IPS-18a (cell line): ENCODE data around the gene IFT57.
A peak's percentile ranks its signal among the peaks of the same experiment; 100 is the strongest.
"Not testable (repeated sequence)": the region's sequence is repeated elsewhere in the genome, so short reads cannot be mapped to it uniquely, and the experiment has no call there.

Source experiments
- H3K27ac ChIP-seq: one replicate; pipeline ENCODE4 v1.5.1; 2013; ENCODE audit warnings: low read length
- H3K27me3 ChIP-seq: one replicate; pipeline ENCODE4 v1.6.1; 2013; ENCODE audit warnings: mild to moderate bottlenecking, low read length; ENCODE audit not compliant: control insufficient read depth, insufficient read depth
- H3K36me3 ChIP-seq: one replicate; pipeline ENCODE4 v1.6.1; 2013; ENCODE audit warnings: low read depth, low read length; ENCODE audit not compliant: control insufficient read depth
- H3K4me1 ChIP-seq: one replicate; pipeline ENCODE4 v1.6.1; 2013; ENCODE audit warnings: low read depth, low read length; ENCODE audit not compliant: control insufficient read depth
- H3K4me3 ChIP-seq: one replicate; pipeline ENCODE4 v1.5.1; 2013; ENCODE audit warnings: low read length
- H3K9ac ChIP-seq: one replicate; pipeline ENCODE4 v1.6.1; 2013; ENCODE audit warnings: mild to moderate bottlenecking, low read length, moderate library complexity
- H3K9me3 ChIP-seq: one replicate; pipeline ENCODE4 v1.6.1; 2013; ENCODE audit warnings: low read depth, low read length; ENCODE audit not compliant: control insufficient read depth

Gene IFT57

GRCh38 chr3:108221911-108222852 lies at the start of gene IFT57:
Gene IFT57 (minus strand): TSS chr3:108222424. CDS start chr3:108222322, 102 bp downstream.
- H3K27me3 ChIP-seq = peaks cover 9% of the 10 kb centered on the region
- no peaks in the 10 kb centered on the region for H3K36me3 ChIP-seq
- H3K4me3 ChIP-seq = peak within 1 kb of the TSS; percentile 92
- H3K4me1 ChIP-seq = peaks cover 3% of the 10 kb centered on the region
- H3K27ac ChIP-seq = peak within 1 kb of the TSS; percentile 56
- H3K9ac ChIP-seq = peak within 1 kb of the TSS; percentile 81
- no peaks in the 10 kb centered on the region for H3K9me3 ChIP-seq

- Histone ChIP-seq H3K4me1 (no peaks in the 10 kb centered on the region), H3K27ac (no peak overlapping the region)
Observed at GRCh38 chr3:108271626-108272025, 49.4 kb upstream of the IFT57 start.

GRCh38 chr3:108268235-108268634 lies 46.0 kb upstream of the IFT57 start:
- H3K9ac ChIP-seq, H3K27me3 ChIP-seq, H3K4me3 ChIP-seq, H3K4me1 ChIP-seq, H3K27ac ChIP-seq, H3K36me3 ChIP-seq, H3K9me3 ChIP-seq: not testable (repeated sequence)

More at GRCh38 chr3:108271626-108272025, 49.4 kb upstream of the IFT57 start:
- H3K9me3 ChIP-seq = peaks cover 7% of the 10 kb centered on the region
- no peak overlapping the region for H3K4me3 ChIP-seq
- H3K36me3 ChIP-seq = no peaks in the 10 kb centered on the region
- no peaks in the 10 kb centered on the region for H3K27me3 ChIP-seq
- H3K9ac ChIP-seq = no peak overlapping the region

- H3K9ac ChIP-seq, H3K4me1 ChIP-seq, H3K9me3 ChIP-seq, H3K27ac ChIP-seq, H3K4me3 ChIP-seq, H3K36me3 ChIP-seq, H3K27me3 ChIP-seq: not testable (repeated sequence)
Observed at GRCh38 chr3:108264534-108265298, 42.5 kb upstream of the IFT57 start.

GRCh38 chr3:108255131-108255530 lies 32.9 kb upstream of the IFT57 start:
- no peak overlapping the region for H3K9ac ChIP-seq
- H3K27me3 ChIP-seq = no peaks in the 10 kb centered on the region
- H3K36me3 ChIP-seq = no peaks in the 10 kb centered on the region
- no peak overlapping the region for H3K27ac ChIP-seq
- H3K9me3 ChIP-seq = no peaks in the 10 kb centered on the region
- H3K4me1 ChIP-seq = no peaks in the 10 kb centered on the region
- H3K4me3 ChIP-seq = no peak overlapping the region

GRCh38 chr3:108251844-108252243 lies 29.6 kb upstream of the IFT57 start:
- H3K9ac ChIP-seq = no peak overlapping the region
- no peaks in the 10 kb centered on the region for H3K4me1 ChIP-seq
- H3K4me3 ChIP-seq = no peak overlapping the region
- H3K27ac ChIP-seq = no peak overlapping the region
- no peaks in the 10 kb centered on the region for H3K27me3 ChIP-seq
- H3K9me3 ChIP-seq = no peaks in the 10 kb centered on the region
- H3K36me3 ChIP-seq = no peaks in the 10 kb centered on the region

- Histone ChIP-seq H3K36me3 (no peaks in the 10 kb centered on the region), H3K27me3 (no peaks in the 10 kb centered on the region), H3K9me3 (no peaks in the 10 kb centered on the region), H3K4me3 (no peak overlapping the region), H3K9ac (no peak overlapping the region), H3K27ac (no peak overlapping the region), H3K4me1 (no peaks in the 10 kb centered on the region)
Observed at GRCh38 chr3:108251265-108251664, 29.0 kb upstream of the IFT57 start.

GRCh38 chr3:108250626-108251025 lies 28.4 kb upstream of the IFT57 start:
- H3K36me3 ChIP-seq = no peaks in the 10 kb centered on the region
- H3K9ac ChIP-seq = no peak overlapping the region
- no peaks in the 10 kb centered on the region for H3K4me1 ChIP-seq
- H3K27me3 ChIP-seq = no peaks in the 10 kb centered on the region
- H3K4me3 ChIP-seq = no peak overlapping the region
- H3K9me3 ChIP-seq = no peaks in the 10 kb centered on the region
- H3K27ac ChIP-seq = no peak overlapping the region

GRCh38 chr3:108243243-108243642 lies 21.0 kb upstream of the IFT57 start:
- Histone ChIP-seq H3K4me3 (no peak overlapping the region), H3K4me1 (no peaks in the 10 kb centered on the region), H3K36me3 (no peaks in the 10 kb centered on the region), H3K9ac (no peak overlapping the region), H3K27ac (no peak overlapping the region), H3K9me3 (no peaks in the 10 kb centered on the region), H3K27me3 (no peaks in the 10 kb centered on the region)

GRCh38 chr3:108242776-108243175 lies 20.6 kb upstream of the IFT57 start:
- no peaks in the 10 kb centered on the region for H3K9me3 ChIP-seq
- H3K4me3 ChIP-seq = no peak overlapping the region
- H3K27me3 ChIP-seq = no peaks in the 10 kb centered on the region
- no peak overlapping the region for H3K9ac ChIP-seq
- no peaks in the 10 kb centered on the region for H3K36me3 ChIP-seq
- H3K27ac ChIP-seq = no peak overlapping the region
- no peaks in the 10 kb centered on the region for H3K4me1 ChIP-seq

- no peak overlapping the region for H3K27ac ChIP-seq
- no peak overlapping the region for H3K4me3 ChIP-seq
Observed at GRCh38 chr3:108241721-108242120, 19.5 kb upstream of the IFT57 start.

More at GRCh38 chr3:108241721-108242120, 19.5 kb upstream of the IFT57 start:
- H3K36me3 ChIP-seq = no peaks in the 10 kb centered on the region
- H3K4me1 ChIP-seq = no peaks in the 10 kb centered on the region
- no peak overlapping the region for H3K9ac ChIP-seq
- H3K9me3 ChIP-seq = no peaks in the 10 kb centered on the region
- H3K27me3 ChIP-seq = no peaks in the 10 kb centered on the region
